Uterus (tissue), 4 donors: Measurements from ENCODE around the gene LCN6. TPM values are rescaled to one million over a fixed set of nuclear protein-coding genes. Genes with fewer than 3 reads are reported as not detected.
"Not testable (repeated sequence)": the region's sequence is repeated elsewhere in the genome, so short reads cannot be mapped to it uniquely, and the experiment has no call there.

Experiments
- DNase-seq, 2 donors: peaks; one replicate each; pipeline ENCODE4 v3.0.0-alpha.2; 2019 to 2020
- H3K27ac ChIP-seq, 2 donors: fragments of 200-600 bp; sonication (generic); 1 replicate in 1 of 2; 2 replicates in 1 of 2; pipeline ENCODE4 v1.5.1; 2016 to 2018
- H3K27me3 ChIP-seq, 2 donors: fragments of 200-600 bp; sonication (generic); one replicate each; pipeline ENCODE4 v1.5.1; 2018 to 2019; ENCODE audit warnings: control low read depth in 1 of 2
- H3K36me3 ChIP-seq, 2 donors: fragments of 200-600 bp; sonication (generic); one replicate each; pipeline ENCODE4 v1.5.1; 2019; ENCODE audit warnings: control low read depth in 1 of 2
- H3K4me1 ChIP-seq, 2 donors: fragments of 200-600 bp; sonication (generic); one replicate each; pipeline ENCODE4 v1.5.1; 2018 to 2019; ENCODE audit warnings: control low read depth in 1 of 2
- H3K4me3 ChIP-seq, 2 donors: fragments of 200-600 bp; sonication (generic); 1 replicate in 1 of 2; 2 replicates in 1 of 2; pipeline ENCODE4 v1.5.1; 2018 to 2019; ENCODE audit warnings: mild to moderate bottlenecking in 1 of 2
- H3K9me3 ChIP-seq, 2 donors: fragments of 200-600 bp; sonication (generic); one replicate each; pipeline ENCODE4 v1.5.1; 2019; ENCODE audit warnings: control low read depth in 1 of 2
- POLR2A ChIP-seq, 2 donors: fragments of 450-650 bp; IDR thresholded peaks; one replicate each; pipeline ENCODE4 v1.6.1; 2016; ENCODE audit warnings: antibody characterized with exemption in 2 of 2, mild to moderate bottlenecking in 1 of 2, moderate library complexity in 1 of 2
- intact Hi-C: fragments of 100-400 bp; cut with DNase I; formaldehyde crosslinking; loops from one replicate; pipeline ENCODE4 v1.15.1; 2023; ENCODE audit warnings: low total_unique reads
- total RNA-seq, 4 donors: library from RNA; depleted of rRNA in 3 of 4; stranded (reverse); fragments of >200 nt in 3 of 4; gene quantifications; one replicate each; pipeline versions ENCODE4 v1.1.0 to v1.2.4, GENCODE V29; 2014 to 2023
- TF ChIP-seq, protein P1 (sequence below), 4 experiments: fragments of 200-600 bp in 2 of 4; fragments of 450-650 bp in 2 of 4; sonication (generic) in 2 of 4; IDR thresholded peaks; one replicate each; pipeline ENCODE4 v1.5.1; 2016 to 2019; ENCODE audit warnings: antibody characterized with exemption in 4 of 4, mild to moderate bottlenecking in 2 of 4, moderate library complexity in 1 of 4
- donor health status: DM: yes; HTN: yes; CAD: no.

LCN6 gene
- total RNA-seq, 4 donors from 2014 or later, result 1.2 to 164 (median 89.7) TPM

DNA sequence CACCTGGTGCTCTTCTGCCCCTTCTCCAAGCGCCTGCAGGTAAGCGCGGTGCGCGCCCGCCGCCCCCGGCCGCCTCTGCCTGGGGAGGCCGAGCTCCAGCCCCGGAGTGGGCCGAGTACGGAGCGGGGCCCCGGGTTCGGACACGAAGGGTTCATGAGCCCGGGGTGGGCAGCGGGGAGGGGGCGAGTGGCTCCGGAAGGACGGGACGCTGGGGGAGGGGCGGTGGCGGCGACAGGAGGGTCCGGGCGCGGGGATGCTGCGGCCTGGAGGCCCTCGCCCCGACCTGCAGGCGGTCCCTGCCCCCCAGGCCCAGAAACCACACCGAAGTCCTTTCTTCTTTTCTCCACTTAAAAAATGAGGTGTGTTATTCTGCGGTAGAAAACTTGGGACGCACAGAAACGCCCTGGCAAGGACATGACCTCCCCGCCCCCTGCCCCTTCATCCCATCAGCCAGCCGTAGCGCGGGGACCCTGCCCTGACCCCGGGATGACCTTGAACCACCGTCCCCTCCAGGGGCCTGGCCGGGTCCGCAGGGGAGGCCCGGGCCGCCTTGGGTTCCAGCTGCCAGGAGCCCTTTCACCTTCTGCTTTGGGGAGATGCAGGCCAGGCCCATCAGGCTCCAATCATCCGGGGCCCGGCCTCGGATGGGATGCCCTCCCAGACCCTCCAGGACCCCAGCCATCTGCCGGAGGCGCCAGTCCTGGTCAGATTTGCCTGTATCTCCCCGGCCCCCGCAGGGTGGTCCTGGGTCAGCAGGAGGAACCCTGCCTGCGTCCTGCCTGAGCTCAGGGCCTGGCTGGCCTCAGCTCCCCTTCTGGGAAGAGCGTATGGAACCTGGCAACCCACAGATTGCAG is 35.4 kb downstream of the LCN6 start:
- Histone ChIP-seq H3K36me3 (no peaks in the 10 kb centered on the region), H3K4me3 (peak overlapping the region; percentile 36 to 53), H3K4me1 (peaks cover 0 to 7% of the 10 kb centered on the region in 2 donors), H3K27me3 (no peaks in the 10 kb centered on the region), H3K9me3 (no peaks in the 10 kb centered on the region), H3K27ac (peak overlapping the region; percentile 64 to 66)
- intact Hi-C loops, result no loop called here
- TF ChIP-seq, protein P1, sequence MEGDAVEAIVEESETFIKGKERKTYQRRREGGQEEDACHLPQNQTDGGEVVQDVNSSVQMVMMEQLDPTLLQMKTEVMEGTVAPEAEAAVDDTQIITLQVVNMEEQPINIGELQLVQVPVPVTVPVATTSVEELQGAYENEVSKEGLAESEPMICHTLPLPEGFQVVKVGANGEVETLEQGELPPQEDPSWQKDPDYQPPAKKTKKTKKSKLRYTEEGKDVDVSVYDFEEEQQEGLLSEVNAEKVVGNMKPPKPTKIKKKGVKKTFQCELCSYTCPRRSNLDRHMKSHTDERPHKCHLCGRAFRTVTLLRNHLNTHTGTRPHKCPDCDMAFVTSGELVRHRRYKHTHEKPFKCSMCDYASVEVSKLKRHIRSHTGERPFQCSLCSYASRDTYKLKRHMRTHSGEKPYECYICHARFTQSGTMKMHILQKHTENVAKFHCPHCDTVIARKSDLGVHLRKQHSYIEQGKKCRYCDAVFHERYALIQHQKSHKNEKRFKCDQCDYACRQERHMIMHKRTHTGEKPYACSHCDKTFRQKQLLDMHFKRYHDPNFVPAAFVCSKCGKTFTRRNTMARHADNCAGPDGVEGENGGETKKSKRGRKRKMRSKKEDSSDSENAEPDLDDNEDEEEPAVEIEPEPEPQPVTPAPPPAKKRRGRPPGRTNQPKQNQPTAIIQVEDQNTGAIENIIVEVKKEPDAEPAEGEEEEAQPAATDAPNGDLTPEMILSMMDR (IDR thresholded peaks at IDR 0.05), result no peak
- no peak for TF ChIP-seq POLR2A (IDR thresholded peaks at IDR 0.05)
- DNase-seq, result no peak

DNA sequence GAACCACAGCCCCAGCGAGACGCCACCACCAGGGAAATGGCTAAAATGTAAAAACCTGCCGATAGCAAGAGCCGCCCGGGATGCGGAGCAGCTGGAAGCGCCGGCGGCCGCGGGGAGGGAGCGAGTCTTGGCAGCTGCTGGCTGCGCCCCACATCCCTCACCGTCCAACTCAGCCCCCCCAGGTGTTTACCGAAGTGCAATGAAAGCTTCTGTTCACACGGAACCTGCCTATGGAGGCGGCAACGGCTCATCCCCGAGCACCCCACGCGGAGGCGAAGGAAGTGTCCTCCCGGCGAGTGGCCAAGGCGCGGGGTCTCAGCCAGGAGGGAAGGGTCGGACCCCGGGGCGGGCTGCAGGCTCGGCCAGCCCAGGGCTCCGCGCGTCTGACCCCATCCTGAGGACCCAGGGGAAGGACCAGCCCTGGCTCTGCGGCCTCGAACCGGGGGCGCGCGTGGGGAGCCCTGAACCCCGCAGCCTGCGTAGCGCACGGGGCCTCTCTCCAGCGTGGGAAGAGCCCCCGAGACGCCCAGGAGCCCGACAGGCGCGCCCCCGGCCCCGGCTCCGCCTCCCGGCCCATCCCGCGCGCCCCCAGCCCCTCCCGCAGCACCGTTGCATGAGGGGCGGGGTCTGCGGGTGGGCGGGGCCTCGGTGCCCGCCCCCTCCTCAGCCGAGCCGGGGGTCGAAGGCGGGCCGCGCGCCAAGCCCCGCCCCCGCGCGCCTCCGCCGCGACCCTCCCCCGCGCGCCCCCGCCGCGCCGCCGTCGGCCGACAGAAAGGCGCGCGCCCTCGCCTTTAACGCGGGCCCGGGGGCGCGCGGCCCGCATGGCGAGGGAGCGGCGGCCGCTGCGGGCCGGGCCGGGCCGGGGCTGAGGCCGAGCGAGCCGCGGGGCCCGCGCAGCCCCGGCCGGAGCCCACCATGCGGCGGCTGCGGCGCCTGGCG is 36.3 kb downstream of the LCN6 start, which contains the start of gene DIPK1B:
TSS of gene DIPK1B (plus strand) at position 822 of the 939 bp plus-strand sequence. CDS start at position 916, 94 bp downstream.
- Histone ChIP-seq H3K4me1 (peaks cover 0 to 7% of the 10 kb centered on the region in 2 donors), H3K4me3 (peak within 1 kb of the TSS; percentile 36 to 53), H3K27me3 (no peaks in the 10 kb centered on the region), H3K9me3 (no peaks in the 10 kb centered on the region), H3K36me3 (no peaks in the 10 kb centered on the region), H3K27ac (peak within 1 kb of the TSS; percentile 64 to 66)
- TF ChIP-seq, protein P1 (IDR thresholded peaks at IDR 0.05), result no peak
- no peak for TF ChIP-seq POLR2A (IDR thresholded peaks at IDR 0.05)
- DNase-seq, result no peak
- intact Hi-C loops, result no loop called here

DNA sequence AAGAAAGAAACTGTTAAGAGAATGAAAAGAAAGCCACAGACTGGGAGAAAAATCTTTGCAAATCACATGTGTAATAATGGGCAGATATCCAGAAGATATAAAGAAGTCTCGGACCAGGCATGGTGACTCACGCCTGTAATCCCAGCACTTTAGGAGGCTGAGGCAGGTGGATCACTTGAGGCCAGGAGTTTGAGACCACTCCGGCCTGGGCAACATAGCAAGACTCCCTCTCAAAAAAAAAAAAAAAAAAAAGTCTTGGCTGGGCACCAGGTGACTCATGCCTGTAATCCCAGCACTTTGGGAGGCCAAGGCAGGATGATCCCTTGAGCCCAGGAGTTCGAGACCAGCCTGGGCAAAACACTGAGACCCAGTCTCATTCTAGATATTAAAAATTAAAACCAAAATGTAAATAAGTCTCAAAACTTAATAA is 37.1 kb downstream of the LCN6 start:
- H3K4me1 ChIP-seq, H3K4me3 ChIP-seq, H3K27me3 ChIP-seq, H3K9me3 ChIP-seq, H3K36me3 ChIP-seq, intact Hi-C loops: not testable (repeated sequence)
- peak in 1 of 2 donors; percentile 55 for DNase-seq
- H3K27ac ChIP-seq, result peak overlapping the region in 1 of 2 donors; percentile 22

DNA sequence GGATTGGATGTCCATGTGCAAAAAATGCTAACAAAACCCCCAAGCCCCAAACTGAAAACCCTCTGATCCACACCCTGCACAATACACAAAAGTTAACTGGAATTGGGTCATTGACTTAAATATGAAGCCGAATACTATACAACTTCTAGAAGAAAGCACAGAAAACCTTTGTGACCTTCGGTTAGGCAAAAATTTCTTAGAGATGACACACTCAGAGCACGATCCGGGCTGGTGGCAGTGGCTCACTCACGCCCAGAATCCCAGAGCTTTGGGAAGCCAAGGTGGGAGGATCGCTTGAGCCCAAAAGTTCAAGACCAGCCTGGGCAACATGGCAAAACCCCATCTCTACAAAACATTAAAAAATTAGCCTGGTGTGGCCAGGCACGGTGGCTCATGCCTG is 37.8 kb downstream of the LCN6 start:
- no peak for TF ChIP-seq POLR2A (IDR thresholded peaks at IDR 0.05)
- TF ChIP-seq, protein P1 (IDR thresholded peaks at IDR 0.05), result no peak
- peak overlapping the region in 1 of 2 donors; percentile 22 for H3K27ac ChIP-seq
- no peaks in the 10 kb centered on the region for H3K9me3 ChIP-seq
- DNase-seq, result no peak
- H3K4me1 ChIP-seq, result peaks cover 0 to 7% of the 10 kb centered on the region in 2 donors
- no peaks in the 10 kb centered on the region for H3K27me3 ChIP-seq
- no peaks in the 10 kb centered on the region for H3K36me3 ChIP-seq
- intact Hi-C loops, result no loop called here
- no peak overlapping the region for H3K4me3 ChIP-seq

DNA sequence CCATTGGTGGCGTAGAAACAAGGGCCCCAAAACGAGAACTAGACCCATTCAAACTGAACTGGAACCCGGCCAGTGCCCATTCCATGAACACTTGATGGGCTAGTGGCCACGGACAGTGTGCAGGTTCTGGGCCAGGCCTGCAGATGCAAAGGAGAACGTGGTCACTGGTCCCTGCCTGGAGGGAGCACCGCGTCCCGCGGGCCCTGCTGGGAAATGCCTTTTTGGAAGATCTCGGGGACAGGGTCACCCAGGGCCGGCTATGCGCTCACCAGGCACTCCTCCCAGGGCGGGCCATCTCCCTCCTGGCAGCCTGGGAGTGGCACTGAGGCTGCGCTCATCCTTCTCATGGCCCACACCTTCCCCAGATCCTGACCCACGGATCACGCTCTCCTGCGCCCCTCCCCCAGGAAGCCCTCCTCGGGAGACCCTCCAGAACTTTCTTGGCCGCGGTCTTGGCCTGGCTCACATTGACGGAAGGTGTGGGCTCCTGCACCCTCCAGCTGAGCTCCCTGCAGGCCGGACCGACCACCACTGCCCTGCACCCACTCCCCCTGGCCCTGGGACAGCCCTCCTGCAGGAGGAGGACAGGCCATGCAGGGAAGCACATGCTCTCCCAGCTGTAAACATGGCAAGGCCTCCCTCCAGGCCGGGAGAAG is 38.7 kb downstream of the LCN6 start:
- H3K4me3 ChIP-seq, result no peak overlapping the region
- H3K4me1 ChIP-seq, result peaks cover 0 to 7% of the 10 kb centered on the region in 2 donors
- H3K9me3 ChIP-seq, result no peaks in the 10 kb centered on the region
- H3K36me3 ChIP-seq, result no peaks in the 10 kb centered on the region
- H3K27me3 ChIP-seq, result no peaks in the 10 kb centered on the region
- no peak for DNase-seq
- TF ChIP-seq POLR2A (IDR thresholded peaks at IDR 0.05), result no peak
- TF ChIP-seq, protein P1 (IDR thresholded peaks at IDR 0.05), result no peak
- intact Hi-C loops, result no loop called here
- no peak overlapping the region for H3K27ac ChIP-seq
